Stimulated activated CD4-positive, alpha-beta T cell treated with anti-CD3 and anti-CD28 coated beads, Interleukin-2, amount 100 ng/mL, for 24 hours (primary cell): Measurements from ENCODE around the gene IDI1.
A peak's percentile ranks its signal among the peaks of the same experiment; 100 is the strongest.
"Not testable (repeated sequence)": the region's sequence is repeated elsewhere in the genome, so short reads cannot be mapped to it uniquely, and the experiment has no call there.

Source experiments
- DNase-seq, 2 donors: peaks; one replicate each; pipeline ENCODE4 v3.0.0-alpha.2; 2020

Gene IDI1

GRCh38 chr10:1063232-1063865, 14.4 kb upstream of the IDI1 start:
- no peak for DNase-seq

DNA sequence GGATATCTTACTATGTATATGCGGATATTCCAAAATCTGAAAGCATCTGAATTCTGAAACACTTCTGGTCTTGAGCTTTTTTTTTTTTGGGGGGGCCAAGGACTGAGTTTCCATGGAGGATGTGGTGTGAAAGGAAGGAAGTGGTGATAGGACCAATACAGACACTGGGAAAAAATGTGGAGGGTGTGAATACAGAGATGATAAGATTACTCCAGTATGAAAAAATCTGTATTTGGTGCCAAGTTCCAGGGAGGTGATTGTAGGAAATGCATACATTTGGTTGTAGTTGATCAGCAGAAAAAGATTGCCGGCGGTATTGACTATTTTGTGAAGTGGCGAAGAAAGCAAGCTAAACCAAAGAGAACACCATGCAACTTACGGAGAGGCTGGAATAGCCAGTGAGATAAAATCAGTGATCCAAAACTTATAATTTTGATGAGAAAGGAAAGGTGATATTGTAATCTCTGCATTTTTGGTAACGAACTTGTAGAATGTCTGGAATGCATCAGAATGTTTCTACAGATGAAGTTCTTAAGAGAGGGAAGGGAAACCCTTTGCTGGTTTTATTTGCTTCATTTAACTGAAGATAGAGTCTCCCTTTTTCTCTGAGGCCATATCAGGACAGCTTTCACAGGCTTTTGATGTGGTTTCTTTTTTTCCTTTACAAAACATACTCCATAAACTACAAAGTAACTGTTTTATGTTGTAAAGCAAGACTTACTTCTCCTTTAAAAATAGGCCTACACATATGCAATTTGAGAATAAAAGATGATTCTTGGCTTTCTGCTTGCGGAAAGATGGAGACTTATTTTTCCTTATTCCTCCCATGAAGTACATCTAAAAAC, 13.2 kb upstream of the IDI1 start:
- no peak for DNase-seq

GRCh38 chr10:1059902-1060301, 11.0 kb upstream of the IDI1 start:
- DNase-seq, result no peak

GRCh38 chr10:1058017-1058416, 9.1 kb upstream of the IDI1 start:
- no peak for DNase-seq

GRCh38 chr10:1057106-1057657, 8.3 kb upstream of the IDI1 start:
- no peak for DNase-seq

DNA sequence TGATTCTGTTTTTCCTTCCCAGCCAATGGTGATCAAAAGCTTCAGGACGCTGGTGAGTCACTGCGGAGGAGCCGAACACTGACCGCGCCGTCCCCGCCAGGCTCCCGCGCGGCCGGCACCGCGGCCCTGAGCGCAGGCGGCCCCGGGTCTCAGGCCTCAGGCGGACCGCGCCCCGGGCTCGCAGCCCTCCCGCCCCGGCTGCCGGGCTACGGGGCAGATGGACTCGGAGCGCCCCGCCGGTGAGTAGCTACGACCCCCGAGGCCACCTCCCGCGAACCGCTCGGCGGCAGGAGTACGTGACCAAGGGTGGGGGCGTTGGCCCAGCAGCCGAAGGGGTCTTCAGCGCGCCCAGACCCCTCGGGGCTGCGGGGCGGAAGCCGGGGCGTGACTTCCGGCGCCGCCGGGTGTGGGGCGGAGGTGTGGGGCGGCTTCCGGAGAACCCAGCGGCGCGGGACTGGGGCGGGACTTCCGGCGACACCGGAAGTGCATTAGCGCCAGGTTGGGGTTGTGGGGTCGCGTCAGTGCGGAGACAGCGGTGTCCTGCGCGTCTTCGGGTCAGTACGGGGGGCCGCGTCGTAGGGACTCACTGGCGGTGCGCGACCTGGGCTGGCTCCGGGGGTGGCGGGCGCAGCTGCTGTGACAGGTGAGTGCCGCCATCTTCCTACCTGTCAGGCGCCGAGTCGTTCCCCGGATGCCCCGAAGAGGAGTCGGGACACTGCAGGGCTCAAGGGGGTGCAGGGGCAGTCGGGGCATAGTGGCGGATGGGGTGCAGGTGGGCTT, 7.6 kb upstream of the IDI1 start, which contains the start of gene WDR37:
TSS of gene WDR37 (plus strand) at position 60 of the 780 bp plus-strand sequence. CDS start 15,771 bp downstream, outside the sequence.
- peak; percentile 91 to 93 for DNase-seq

DNA sequence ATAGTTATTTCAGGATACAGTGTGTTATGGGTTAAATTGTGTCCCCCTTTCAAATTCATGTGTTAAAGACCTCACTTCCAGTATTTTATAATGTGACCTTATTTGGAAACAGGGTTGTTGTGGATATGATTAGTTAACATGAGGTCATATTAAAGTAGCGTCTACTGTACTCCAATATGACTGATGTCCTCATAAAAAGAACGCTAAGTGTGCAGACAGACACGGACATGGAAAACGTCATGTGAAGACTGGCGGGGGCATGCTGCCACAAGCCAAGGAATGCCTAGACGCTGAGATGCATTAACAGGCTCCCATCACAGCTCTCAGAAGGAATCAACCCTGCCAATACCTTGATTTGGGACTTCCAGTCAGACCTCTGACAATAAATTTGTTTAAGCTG, 5.8 kb upstream of the IDI1 start:
- DNase-seq, result no peak

GRCh38 chr10:1050554-1050953, 1.6 kb upstream of the IDI1 start:
- peak; percentile 40 for DNase-seq

DNA sequence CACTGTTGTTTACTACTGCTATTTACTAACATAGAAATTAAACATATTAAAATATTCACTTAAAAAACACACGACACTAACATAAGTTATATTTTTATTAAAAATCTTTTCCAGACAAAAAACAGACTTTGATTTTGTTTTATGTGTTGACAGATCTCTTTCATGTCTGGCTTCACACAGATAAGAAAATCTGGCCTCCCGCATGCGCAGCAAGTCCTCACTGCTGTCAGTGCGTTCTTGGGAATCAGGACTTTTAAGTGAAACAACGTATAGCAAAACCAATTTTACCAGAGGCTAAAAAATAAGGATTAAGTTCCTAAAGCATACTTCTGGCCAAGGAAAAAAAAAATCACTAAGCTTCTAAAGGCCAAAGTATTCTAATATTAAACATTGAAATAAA, 1.2 kb upstream of the IDI1 start:
- DNase-seq, result no peak

- no peak for DNase-seq
These were observed 573 bp upstream of the IDI1 start for GRCh38 chr10:1049425-1049958.

DNA sequence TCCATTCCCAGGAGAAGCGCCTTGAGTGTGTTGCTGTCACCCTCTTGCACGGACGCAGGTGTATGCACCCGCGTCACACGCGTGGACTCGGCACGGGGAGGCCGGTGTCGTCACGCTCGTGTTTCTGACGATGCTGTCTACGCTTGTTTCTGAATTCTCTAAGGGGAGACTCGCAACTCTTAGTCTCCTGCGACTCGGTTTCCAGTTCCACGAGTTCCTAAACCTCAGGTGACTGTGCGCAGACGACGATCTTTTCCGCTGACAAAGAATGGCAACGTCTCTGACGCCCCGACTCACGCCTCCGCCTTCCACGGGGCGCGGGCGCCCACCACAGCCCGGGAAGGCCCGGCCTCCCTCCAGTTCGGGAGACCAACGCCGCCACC, 579 bp downstream of the IDI1 start:
- DNase-seq, result no peak

- DNase-seq, result peak; percentile 30 to 35
These were observed 982 bp downstream of the IDI1 start for GRCh38 chr10:1047937-1048336.

- no peak for DNase-seq
These were observed 3.5 kb downstream of the IDI1 start for GRCh38 chr10:1045415-1045814.

- DNase-seq, result no peak
These were observed 4.0 kb downstream of the IDI1 start for GRCh38 chr10:1044964-1045363.

DNA sequence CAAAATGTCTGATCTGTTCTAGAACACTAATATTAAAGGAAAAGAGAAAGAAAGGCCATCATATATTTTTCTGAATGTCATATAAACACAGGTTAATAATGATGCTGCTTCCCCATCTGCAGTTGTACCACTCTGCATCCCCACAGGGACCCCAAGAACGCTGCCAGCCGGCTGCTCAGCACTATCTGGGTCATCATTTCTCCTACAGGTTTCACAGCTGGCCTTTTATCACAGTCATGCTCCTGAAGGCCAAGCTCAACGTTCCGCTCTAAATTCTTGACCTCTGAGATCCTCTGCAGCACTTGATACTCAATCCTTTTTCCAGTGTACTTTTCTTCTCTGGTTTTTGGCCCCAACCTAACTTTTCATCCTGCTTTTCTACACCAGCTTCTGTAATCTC, 4.8 kb downstream of the IDI1 start:
- DNase-seq, result no peak

DNA sequence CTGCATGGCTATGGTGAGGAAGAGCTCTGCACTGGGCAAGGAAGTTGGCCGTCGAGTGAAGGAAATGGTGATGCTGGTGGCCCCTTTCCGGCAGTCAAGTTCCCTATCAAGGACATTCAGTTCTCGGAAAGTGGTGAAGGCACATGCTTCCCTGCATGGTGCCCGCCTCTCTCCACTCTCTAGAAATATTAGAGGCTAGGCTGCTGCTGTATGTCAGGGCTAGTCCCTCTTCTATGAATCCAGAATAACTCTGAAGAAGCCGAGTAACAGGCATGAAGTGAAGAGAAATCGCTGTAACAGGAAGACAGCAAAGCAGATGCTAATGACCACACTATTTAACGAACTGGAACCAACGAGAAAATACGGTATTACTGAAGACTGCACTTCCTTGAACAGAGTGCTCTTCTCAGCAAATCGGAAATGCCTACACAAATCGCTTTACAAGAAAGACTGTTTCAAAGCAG, 5.4 kb downstream of the IDI1 start:
- DNase-seq, result no peak

DNA sequence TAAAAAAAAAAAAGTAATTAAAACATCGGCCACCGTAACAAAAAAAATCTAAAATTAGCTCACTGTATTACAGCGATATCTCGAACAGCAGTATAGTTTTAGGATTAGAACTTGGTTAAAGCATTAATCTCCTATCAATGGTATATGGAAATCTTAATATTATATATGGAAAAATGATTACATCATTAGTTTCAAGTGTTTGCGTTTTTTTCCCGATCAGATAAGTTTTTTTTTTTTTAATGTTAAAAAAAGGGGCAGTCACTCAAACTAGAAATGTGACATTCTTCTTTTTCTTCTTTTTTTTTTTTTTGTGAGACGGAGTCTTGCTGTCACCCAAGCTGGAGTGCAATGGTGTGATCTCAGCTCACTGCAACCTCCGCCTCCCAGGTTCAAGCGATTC, 7.4 kb downstream of the IDI1 start:
- DNase-seq, result no peak

GRCh38 chr10:1040133-1040532, 8.8 kb downstream of the IDI1 start:
- no peak for DNase-seq

DNA sequence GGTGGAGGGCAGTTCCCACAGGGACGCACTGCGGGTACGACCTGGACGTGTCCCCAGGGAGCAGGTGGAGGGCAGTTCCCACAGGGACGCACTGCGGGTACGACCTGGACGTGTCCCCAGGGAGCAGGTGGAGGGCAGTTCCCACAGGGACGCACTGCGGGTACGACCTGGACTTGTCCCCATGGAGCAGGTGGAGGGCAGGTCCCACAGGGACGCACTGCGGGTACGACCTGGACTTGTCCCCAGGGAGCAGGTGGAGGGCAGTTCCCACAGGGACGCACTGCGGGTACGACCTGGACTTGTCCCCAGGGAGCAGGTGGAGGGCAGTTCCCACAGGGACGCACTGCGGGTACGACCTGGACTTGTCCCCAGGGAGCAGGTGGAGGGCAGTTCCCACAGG, 10.2 kb downstream of the IDI1 start:
- not testable (repeated sequence) for DNase-seq

- DNase-seq, result no peak
These were observed 11.8 kb downstream of the IDI1 start for GRCh38 chr10:1037098-1037497.

- no peak for DNase-seq
These were observed 12.6 kb downstream of the IDI1 start for GRCh38 chr10:1036341-1036791.

- no peak for DNase-seq
These were observed 13.7 kb downstream of the IDI1 start for GRCh38 chr10:1035201-1035600.

DNA sequence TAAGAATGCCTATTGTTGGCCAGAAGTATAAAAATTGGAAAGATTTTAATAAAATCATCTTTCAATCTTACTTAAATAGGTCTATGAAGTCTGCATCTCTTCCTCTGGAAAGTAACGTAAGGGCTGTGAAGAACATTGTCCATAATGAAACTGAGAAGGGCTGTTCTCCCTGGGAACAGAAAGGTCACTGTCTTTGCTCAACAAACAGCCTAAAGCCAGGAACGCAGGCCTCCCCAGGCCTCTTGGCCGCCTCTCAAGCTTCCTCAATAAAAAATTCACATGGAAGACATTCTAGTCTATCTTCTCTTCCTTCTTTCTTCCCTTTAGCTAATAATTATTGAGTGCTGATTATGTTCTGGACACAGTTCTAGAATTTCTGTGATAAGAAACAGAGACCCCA, 14.2 kb downstream of the IDI1 start:
- no peak for DNase-seq
